K562 (cell line): ENCODE measurements around the gene COX6A2. TPM values are rescaled to one million over a fixed set of nuclear protein-coding genes. Genes with fewer than 3 reads are reported as not detected.

Experiments used
- ARHGAP35 ChIP-seq: fragments of 450-650 bp; IDR thresholded peaks from 2 replicates; pipeline ENCODE4 v1.6.1; 2018; ENCODE audit not compliant: partially characterized antibody
- BDP1 ChIP-seq: IDR thresholded peaks from 3 replicates; pipeline ENCODE4 v1.6.1; 2011; ENCODE audit not compliant: insufficient read length, insufficient read depth
- CBX3 ChIP-seq, 2 experiments: IDR thresholded peaks; 1 replicate in 1 of 2; 2 replicates in 1 of 2; pipeline ENCODE4 v1.6.1; 2012; ENCODE audit warnings: inconsistent platforms in 2 of 2, low read length in 2 of 2, borderline replicate concordance in 1 of 2, control low read depth in 1 of 2
- EGR1 ChIP-seq: fragments of 450-650 bp; conservative IDR thresholded peaks from 2 replicates; pipeline ENCODE4 v1.6.1; 2017; ENCODE audit warnings: mild to moderate bottlenecking
- GABPB2 ChIP-seq: fragments of 250-450 bp; sonication (Bioruptor Pico); conservative IDR thresholded peaks from 2 replicates; pipeline ENCODE4 v1.5.1; 2021; ENCODE audit warnings: mild to moderate bottlenecking
- HNRNPUL1 ChIP-seq: fragments of 200-400 bp; formaldehyde crosslinking; IDR thresholded peaks from 2 replicates; pipeline ENCODE4 v1.6.1; 2017; ENCODE audit warnings: low read length
- MEIS2 ChIP-seq: fragments of 450-650 bp; IDR thresholded peaks from 2 replicates; pipeline ENCODE4 v1.6.1; 2014; ENCODE audit warnings: mild to moderate bottlenecking; ENCODE audit not compliant: partially characterized antibody
- NFE2 ChIP-seq: IDR thresholded peaks from 2 replicates; pipeline ENCODE4 v1.6.1; 2014; ENCODE audit warnings: antibody characterized with exemption, low read depth
- NR3C1 ChIP-seq: sonication (generic); formaldehyde crosslinking; IDR thresholded peaks from 2 replicates; pipeline ENCODE4 v1.8.1; 2022; ENCODE audit warnings: missing genetic modification reagents
- RNF2 ChIP-seq: sonication (generic); IDR thresholded peaks from 2 replicates; pipeline ENCODE4 v1.6.1; 2016
- ZNF511 ChIP-seq: sonication (generic); formaldehyde crosslinking; IDR thresholded peaks from 2 replicates; pipeline ENCODE4 v1.8.0; 2022; ENCODE audit warnings: mild to moderate bottlenecking, missing genetic modification reagents
- polyA plus RNA-seq, 8 experiments: library from polyadenylated mRNA; depleted of rRNA in 4 of 8; stranded (reverse) in 5 of 8; unstranded in 3 of 8; fragments of >200 nt; fragmentation: Nextera tagmentation in 2 of 8; fragmentation: Illumina TruSeq in 1 of 8; extraction: Ambion mirVana in 2 of 8; extraction: Trizol in 1 of 8; gene quantifications; 2 replicates each; pipeline versions ENCODE4 v1.2.1 to v1.2.3, GENCODE V29; 2011 to 2014; ENCODE audit warnings: inconsistent platforms in 1 of 8, missing spikeins in 1 of 8
- total RNA-seq, 7 experiments: library from RNA; depleted of rRNA in 6 of 7; stranded (reverse); fragments of >200 nt in 6 of 7; fragmentation: Illumina TruSeq in 2 of 7; extraction: Trizol in 2 of 7; gene quantifications; 2 replicates each; pipeline versions ENCODE4 v1.2.1 to v1.2.3, GENCODE V29; 2011 to 2021; ENCODE audit warnings: low replicate concordance in 1 of 7
- TF ChIP-seq, protein P1 (sequence below): sonication (generic); formaldehyde crosslinking; IDR thresholded peaks from 2 replicates; pipeline ENCODE4 v1.8.1; 2023; ENCODE audit warnings: mild to moderate bottlenecking, missing genetic modification reagents
- TF ChIP-seq, protein P2 (sequence below): fragments of 450-650 bp; IDR thresholded peaks from 2 replicates; pipeline ENCODE4 v1.6.1; 2016; ENCODE audit warnings: mild to moderate bottlenecking, moderate library complexity

COX6A2 gene
- total and polyA plus RNA-seq, 9 of the 15 experiments (the other 6 are each of a cell fraction or from before 2014, with no cell fraction given) = not detected

GRCh38 chr16:31427441-31428278 is 500 bp downstream of the COX6A2 start (continued):
- TF ChIP-seq, protein P1, sequence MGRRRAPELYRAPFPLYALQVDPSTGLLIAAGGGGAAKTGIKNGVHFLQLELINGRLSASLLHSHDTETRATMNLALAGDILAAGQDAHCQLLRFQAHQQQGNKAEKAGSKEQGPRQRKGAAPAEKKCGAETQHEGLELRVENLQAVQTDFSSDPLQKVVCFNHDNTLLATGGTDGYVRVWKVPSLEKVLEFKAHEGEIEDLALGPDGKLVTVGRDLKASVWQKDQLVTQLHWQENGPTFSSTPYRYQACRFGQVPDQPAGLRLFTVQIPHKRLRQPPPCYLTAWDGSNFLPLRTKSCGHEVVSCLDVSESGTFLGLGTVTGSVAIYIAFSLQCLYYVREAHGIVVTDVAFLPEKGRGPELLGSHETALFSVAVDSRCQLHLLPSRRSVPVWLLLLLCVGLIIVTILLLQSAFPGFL (CRISPR knock-in tag) = no peak
- TF ChIP-seq ZNF511 = peak; percentile 54; the same call in 1 of the 2 replicates
- no peak for TF ChIP-seq ARHGAP35
- TF ChIP-seq GABPB2 (CRISPR knock-in tag) = no peak
- 0 out of 2 replicates have a peak, but pooled peaks have one; percentile 41 for TF ChIP-seq RNF2
- TF ChIP-seq, protein P2, sequence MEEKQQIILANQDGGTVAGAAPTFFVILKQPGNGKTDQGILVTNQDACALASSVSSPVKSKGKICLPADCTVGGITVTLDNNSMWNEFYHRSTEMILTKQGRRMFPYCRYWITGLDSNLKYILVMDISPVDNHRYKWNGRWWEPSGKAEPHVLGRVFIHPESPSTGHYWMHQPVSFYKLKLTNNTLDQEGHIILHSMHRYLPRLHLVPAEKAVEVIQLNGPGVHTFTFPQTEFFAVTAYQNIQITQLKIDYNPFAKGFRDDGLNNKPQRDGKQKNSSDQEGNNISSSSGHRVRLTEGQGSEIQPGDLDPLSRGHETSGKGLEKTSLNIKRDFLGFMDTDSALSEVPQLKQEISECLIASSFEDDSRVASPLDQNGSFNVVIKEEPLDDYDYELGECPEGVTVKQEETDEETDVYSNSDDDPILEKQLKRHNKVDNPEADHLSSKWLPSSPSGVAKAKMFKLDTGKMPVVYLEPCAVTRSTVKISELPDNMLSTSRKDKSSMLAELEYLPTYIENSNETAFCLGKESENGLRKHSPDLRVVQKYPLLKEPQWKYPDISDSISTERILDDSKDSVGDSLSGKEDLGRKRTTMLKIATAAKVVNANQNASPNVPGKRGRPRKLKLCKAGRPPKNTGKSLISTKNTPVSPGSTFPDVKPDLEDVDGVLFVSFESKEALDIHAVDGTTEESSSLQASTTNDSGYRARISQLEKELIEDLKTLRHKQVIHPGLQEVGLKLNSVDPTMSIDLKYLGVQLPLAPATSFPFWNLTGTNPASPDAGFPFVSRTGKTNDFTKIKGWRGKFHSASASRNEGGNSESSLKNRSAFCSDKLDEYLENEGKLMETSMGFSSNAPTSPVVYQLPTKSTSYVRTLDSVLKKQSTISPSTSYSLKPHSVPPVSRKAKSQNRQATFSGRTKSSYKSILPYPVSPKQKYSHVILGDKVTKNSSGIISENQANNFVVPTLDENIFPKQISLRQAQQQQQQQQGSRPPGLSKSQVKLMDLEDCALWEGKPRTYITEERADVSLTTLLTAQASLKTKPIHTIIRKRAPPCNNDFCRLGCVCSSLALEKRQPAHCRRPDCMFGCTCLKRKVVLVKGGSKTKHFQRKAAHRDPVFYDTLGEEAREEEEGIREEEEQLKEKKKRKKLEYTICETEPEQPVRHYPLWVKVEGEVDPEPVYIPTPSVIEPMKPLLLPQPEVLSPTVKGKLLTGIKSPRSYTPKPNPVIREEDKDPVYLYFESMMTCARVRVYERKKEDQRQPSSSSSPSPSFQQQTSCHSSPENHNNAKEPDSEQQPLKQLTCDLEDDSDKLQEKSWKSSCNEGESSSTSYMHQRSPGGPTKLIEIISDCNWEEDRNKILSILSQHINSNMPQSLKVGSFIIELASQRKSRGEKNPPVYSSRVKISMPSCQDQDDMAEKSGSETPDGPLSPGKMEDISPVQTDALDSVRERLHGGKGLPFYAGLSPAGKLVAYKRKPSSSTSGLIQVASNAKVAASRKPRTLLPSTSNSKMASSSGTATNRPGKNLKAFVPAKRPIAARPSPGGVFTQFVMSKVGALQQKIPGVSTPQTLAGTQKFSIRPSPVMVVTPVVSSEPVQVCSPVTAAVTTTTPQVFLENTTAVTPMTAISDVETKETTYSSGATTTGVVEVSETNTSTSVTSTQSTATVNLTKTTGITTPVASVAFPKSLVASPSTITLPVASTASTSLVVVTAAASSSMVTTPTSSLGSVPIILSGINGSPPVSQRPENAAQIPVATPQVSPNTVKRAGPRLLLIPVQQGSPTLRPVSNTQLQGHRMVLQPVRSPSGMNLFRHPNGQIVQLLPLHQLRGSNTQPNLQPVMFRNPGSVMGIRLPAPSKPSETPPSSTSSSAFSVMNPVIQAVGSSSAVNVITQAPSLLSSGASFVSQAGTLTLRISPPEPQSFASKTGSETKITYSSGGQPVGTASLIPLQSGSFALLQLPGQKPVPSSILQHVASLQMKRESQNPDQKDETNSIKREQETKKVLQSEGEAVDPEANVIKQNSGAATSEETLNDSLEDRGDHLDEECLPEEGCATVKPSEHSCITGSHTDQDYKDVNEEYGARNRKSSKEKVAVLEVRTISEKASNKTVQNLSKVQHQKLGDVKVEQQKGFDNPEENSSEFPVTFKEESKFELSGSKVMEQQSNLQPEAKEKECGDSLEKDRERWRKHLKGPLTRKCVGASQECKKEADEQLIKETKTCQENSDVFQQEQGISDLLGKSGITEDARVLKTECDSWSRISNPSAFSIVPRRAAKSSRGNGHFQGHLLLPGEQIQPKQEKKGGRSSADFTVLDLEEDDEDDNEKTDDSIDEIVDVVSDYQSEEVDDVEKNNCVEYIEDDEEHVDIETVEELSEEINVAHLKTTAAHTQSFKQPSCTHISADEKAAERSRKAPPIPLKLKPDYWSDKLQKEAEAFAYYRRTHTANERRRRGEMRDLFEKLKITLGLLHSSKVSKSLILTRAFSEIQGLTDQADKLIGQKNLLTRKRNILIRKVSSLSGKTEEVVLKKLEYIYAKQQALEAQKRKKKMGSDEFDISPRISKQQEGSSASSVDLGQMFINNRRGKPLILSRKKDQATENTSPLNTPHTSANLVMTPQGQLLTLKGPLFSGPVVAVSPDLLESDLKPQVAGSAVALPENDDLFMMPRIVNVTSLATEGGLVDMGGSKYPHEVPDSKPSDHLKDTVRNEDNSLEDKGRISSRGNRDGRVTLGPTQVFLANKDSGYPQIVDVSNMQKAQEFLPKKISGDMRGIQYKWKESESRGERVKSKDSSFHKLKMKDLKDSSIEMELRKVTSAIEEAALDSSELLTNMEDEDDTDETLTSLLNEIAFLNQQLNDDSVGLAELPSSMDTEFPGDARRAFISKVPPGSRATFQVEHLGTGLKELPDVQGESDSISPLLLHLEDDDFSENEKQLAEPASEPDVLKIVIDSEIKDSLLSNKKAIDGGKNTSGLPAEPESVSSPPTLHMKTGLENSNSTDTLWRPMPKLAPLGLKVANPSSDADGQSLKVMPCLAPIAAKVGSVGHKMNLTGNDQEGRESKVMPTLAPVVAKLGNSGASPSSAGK = peak; percentile 98
- peak; percentile 72 for TF ChIP-seq MEIS2
- no peak for TF ChIP-seq HNRNPUL1
- TF ChIP-seq BDP1 = no peak
- TF ChIP-seq NFE2 = no peak
- TF ChIP-seq CBX3 (IDR thresholded peaks at IDR 0.05; ENCODE audit: borderline replicate concordance in 1 of 2, low read length in 2 of 2) = 0 out of 3 replicates have a peak, but pooled peaks of 1 of the 2 experiments have one; percentile 36
- no peak for TF ChIP-seq NR3C1 (CRISPR knock-in tag)
- no peak for TF ChIP-seq EGR1
